IPS-15b (cell line): ENCODE measurements around the gene HOXA2.
A peak's percentile ranks its signal among the peaks of the same experiment; 100 is the strongest.

Experiments
- H3K27me3 ChIP-seq: one replicate; pipeline ENCODE4 v1.6.1; 2013; ENCODE audit warnings: low read length; ENCODE audit not compliant: control insufficient read depth, insufficient read depth
- H3K36me3 ChIP-seq: one replicate; pipeline ENCODE4 v1.6.1; 2013; ENCODE audit warnings: low read length; ENCODE audit not compliant: control insufficient read depth, insufficient read depth
- H3K4me1 ChIP-seq: one replicate; pipeline ENCODE4 v1.6.1; 2013; ENCODE audit warnings: mild to moderate bottlenecking, low read length; ENCODE audit not compliant: control insufficient read depth, insufficient read depth
- H3K4me3 ChIP-seq: one replicate; pipeline ENCODE4 v1.5.1; 2013; ENCODE audit warnings: low read depth, low read length
- H3K9ac ChIP-seq: one replicate; pipeline ENCODE4 v1.6.1; 2013; ENCODE audit warnings: low read depth, mild to moderate bottlenecking, low read length
- H3K9me3 ChIP-seq: one replicate; pipeline ENCODE4 v1.6.1; 2013; ENCODE audit warnings: mild to moderate bottlenecking, low read length; ENCODE audit not compliant: control insufficient read depth, insufficient read depth

HOXA2 gene

DNA sequence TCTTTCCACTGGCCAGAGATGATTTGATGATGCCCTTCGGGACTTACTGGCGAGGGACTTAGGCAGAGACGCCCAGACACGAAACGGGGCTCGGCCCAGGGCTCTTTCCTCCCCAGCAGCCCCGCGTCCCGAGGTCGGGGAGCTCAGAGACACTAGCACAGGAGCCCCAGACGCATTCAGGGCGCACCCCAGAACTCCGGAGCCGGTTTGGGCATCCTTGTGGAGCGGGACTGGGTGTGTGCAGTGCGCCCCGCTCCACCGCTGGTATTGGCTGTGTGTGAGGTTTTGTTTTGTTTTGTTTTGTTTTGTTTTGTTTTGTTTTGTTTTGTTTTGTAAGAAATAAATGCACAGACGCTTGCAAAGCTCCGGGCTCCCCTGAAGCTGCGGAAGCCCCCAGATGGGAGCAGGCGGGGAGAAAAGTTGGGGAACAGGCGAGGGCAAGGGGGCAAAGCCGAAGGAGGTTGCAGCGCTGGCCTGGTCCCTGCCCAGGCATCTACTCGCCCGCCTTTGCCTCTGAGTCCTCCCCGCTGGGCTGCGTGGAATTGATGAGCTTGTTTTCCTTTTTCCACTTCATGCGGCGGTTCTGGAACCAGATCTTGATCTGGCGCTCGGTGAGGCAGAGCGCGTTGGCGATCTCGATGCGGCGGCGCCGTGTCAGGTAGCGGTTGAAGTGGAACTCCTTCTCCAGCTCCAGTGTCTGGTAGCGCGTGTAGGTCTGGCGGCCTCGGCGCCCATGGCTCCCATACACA, 42.9 kb upstream of the HOXA2 start:
- Histone ChIP-seq H3K4me3 (peak overlapping the region; percentile 26), H3K27me3 (peaks cover 99% of the 10 kb centered on the region)

DNA sequence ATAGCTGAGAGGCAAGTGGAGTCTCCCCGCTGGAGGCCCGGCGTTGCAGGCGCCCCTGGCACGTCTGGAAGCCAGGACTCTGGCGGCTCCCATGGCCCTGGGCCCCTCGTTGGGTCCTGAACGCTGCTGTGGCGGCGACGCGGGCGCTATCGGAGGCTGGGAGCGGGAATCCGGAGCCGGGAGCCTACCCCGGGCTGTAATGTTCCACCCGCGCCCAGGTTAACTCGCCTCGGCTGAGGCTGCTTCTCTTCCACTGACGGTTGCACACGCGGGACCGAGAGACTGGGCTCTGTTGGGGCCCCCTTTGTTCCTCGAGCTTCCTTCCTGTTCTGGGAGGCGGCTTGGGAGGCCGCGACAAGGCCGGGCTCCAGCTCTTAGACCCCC, 42.3 kb upstream of the HOXA2 start:
- H3K4me3 ChIP-seq: peak overlapping the region; percentile 18

More for the DNA sequence above, 42.9 kb upstream of the HOXA2 start:
- Histone ChIP-seq H3K9me3 (no peaks in the 10 kb centered on the region), H3K36me3 (no peaks in the 10 kb centered on the region), H3K9ac (no peak overlapping the region), H3K4me1 (no peaks in the 10 kb centered on the region)

DNA sequence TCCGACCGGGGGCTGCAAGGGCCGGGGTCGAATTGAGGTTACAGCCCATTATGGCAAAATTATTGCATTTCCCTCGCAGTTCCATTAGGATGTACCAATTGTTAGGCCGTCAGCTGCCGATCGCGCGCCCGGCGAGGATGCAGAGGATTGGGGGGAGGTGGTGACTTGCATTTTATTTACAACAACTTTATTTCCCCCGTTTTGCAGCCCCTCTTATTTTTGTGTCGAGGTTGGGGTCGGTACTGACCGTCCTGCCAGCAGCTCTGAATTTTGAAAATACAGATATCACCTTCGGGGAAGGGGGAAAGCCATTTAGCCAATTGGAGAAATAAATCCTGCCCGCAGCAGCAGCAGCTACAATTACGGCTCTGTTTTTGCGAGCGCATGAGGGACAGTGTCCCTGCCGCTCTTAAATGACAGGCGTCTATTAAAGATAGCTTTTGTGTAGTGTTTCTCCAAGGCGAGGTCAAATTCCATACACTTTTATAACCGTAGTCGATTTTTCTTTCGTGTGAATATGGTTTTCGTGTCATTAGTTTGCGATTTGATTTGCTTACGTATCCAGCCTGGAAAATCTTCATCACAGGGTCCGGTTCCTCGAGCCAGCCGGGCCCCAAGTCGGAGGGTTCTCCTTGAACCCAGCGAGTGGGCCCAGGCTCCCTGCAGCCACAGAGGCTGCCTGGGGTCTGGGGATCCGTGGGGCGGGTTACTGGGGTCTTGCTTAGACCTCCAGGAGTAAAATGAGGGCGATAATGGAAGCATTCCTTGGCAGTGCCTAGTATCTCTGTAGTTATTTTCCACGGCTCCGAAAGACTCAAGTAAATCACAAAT, 41.7 kb upstream of the HOXA2 start:
- no peaks in the 10 kb centered on the region for H3K4me1 ChIP-seq
- H3K9me3 ChIP-seq: no peaks in the 10 kb centered on the region
- peaks cover 99% of the 10 kb centered on the region for H3K27me3 ChIP-seq
- H3K36me3 ChIP-seq: no peaks in the 10 kb centered on the region
- H3K9ac ChIP-seq: no peak overlapping the region
- peak overlapping the region; percentile 14 for H3K4me3 ChIP-seq

More for the DNA sequence above, 42.3 kb upstream of the HOXA2 start:
- H3K27me3 ChIP-seq: peaks cover 99% of the 10 kb centered on the region
- no peak overlapping the region for H3K9ac ChIP-seq
- no peaks in the 10 kb centered on the region for H3K36me3 ChIP-seq
- H3K9me3 ChIP-seq: no peaks in the 10 kb centered on the region
- no peaks in the 10 kb centered on the region for H3K4me1 ChIP-seq

DNA sequence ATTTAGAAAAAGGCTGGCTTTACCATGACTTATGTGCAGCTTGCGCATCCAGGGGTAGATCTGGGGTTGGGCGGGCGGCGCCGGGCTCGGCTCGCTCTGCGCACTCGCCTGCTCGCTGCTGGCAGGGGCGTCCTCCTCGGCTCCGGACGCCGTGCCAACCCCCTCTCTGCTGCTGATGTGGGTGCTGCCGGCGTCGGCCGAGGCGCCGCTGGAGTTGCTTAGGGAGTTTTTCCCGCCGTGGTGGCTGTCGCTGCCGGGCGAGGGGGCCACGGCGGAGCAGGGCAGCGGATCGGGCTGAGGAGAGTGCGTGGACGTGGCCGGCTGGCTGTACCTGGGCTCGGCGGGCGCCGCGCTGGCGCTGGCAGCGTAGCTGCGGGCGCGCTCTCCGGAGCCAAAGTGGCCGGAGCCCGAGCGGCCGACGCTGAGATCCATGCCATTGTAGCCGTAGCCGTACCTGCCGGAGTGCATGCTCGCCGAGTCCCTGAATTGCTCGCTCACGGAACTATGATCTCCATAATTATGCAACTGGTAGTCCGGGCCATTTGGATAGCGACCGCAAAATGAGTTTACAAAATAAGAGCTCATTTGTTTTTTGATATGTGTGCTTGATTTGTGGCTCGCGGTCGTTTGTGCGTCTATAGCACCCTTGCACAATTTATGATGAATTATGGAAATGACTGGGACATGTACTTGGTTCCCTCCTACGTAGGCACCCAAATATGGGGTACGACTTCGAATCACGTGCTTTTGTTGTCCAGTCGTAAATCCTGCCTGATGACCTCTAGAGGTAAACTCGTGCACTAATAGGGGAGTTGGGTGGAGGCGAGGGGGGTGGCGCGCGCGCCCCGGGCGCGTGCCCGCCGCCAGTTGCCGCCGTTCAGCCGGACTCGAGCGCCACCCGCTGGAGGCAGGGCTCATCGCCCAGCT, 40.8 kb upstream of the HOXA2 start, which contains the start of gene HOXA5:
TSS of gene HOXA5 (minus strand) at position 659 of the 927 bp plus-strand sequence. CDS start at position 585, 74 bp downstream.
- no peaks in the 10 kb centered on the region for H3K9me3 ChIP-seq
- H3K4me1 ChIP-seq: no peaks in the 10 kb centered on the region
- H3K9ac ChIP-seq: no peak within 1 kb of the TSS
- peaks cover 99% of the 10 kb centered on the region for H3K27me3 ChIP-seq
- no peaks in the 10 kb centered on the region for H3K36me3 ChIP-seq
- H3K4me3 ChIP-seq: peak within 1 kb of the TSS; percentile 72

DNA sequence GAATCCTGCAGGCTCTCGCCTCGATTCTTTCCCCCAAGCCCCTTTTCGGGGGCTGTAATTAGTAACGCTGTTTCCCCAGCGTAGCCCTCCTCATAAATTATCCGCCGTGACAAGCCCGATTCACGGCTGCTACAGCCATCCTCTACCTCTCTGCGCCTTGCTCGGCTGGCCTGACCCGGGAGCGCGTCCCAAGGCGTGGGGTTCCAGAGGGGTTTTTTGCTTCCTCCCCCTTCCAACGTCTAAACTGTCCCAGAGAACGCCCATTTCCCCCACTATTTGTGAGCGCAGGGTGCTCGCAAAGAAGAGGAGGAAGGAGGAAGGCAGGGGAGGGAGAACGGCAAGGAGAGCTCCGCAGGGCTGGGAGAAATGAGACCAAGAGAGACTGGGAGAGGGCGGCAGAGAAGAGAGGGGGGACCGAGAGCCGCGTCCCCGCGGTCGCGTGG, 40.1 kb upstream of the HOXA2 start:
- Histone ChIP-seq H3K4me3 (peak overlapping the region; percentile 72), H3K9ac (no peak overlapping the region), H3K9me3 (no peaks in the 10 kb centered on the region), H3K27me3 (peaks cover 100% of the 10 kb centered on the region), H3K36me3 (no peaks in the 10 kb centered on the region), H3K4me1 (no peaks in the 10 kb centered on the region)

DNA sequence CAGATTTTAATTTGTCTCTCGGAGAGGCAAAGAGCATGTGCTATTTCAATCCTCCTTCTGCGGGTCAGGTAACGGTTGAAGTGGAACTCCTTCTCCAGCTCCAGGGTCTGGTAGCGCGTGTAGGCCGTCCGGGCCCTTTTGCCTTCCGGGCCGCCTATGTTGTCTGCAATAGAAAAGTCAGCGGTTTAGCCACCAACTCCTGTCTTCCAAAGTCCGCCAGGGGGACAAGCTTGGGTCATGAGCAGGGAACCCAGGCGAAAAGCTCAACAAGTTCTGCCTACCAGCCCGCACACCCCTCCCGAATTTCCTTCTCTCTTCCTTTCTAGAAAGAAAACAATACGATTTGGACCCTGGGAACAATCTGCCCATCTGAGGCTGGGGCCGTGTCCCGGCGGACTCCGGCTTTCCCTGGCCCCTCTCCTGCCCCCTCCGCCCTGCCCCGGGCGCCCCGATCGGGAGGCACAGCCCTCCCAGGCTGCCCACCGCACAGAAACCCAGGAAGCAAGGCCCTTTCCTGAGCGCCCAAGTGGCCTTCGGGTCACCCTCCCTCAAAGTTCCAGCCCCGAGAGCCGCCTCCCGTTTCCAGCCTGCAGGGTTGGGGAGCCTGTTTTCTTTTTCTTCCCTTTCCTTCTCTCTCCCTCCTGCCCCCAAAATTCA, 39.6 kb upstream of the HOXA2 start:
- H3K9ac ChIP-seq: no peak overlapping the region
- no peaks in the 10 kb centered on the region for H3K36me3 ChIP-seq
- peaks cover 100% of the 10 kb centered on the region for H3K27me3 ChIP-seq
- H3K9me3 ChIP-seq: no peaks in the 10 kb centered on the region
- no peaks in the 10 kb centered on the region for H3K4me1 ChIP-seq
- H3K4me3 ChIP-seq: peak overlapping the region; percentile 72

DNA sequence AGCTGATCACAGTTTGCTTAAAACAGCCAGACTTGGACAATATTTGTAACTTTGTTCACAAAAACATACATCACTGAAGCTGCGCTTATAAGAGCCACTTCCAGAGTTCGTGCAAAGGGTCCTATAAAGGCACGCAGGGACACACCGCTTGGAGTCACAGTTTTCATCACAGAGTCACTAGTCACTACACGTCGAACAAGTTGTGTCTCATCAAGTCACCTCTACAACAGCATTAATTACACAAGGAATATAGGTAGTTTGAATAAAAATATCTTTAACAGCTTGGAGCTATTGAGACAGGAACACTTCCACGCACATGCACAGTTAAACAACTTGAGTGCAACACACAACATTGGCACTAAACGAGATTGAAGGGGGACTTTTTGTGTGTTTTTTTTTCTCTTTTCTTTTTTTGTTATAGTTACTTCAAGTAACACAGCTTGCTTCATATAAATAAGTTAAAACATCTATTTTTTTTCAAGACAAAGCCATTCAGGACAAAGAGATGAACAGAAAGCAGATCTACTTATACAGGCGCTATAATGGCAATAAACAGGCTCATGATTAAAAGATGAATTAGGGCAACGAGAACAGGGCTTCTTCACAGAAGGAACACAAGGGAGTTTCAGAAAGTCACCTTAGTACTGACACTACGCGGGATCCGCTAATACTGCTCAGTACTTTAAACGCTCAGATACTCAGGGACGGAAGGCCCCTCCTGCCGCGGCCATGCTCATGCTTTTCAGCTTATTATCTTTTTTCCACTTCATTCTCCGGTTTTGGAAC, 38.8 kb upstream of the HOXA2 start:
- no peak overlapping the region for H3K9ac ChIP-seq
- no peak overlapping the region for H3K4me3 ChIP-seq
- peaks cover 100% of the 10 kb centered on the region for H3K27me3 ChIP-seq

DNA sequence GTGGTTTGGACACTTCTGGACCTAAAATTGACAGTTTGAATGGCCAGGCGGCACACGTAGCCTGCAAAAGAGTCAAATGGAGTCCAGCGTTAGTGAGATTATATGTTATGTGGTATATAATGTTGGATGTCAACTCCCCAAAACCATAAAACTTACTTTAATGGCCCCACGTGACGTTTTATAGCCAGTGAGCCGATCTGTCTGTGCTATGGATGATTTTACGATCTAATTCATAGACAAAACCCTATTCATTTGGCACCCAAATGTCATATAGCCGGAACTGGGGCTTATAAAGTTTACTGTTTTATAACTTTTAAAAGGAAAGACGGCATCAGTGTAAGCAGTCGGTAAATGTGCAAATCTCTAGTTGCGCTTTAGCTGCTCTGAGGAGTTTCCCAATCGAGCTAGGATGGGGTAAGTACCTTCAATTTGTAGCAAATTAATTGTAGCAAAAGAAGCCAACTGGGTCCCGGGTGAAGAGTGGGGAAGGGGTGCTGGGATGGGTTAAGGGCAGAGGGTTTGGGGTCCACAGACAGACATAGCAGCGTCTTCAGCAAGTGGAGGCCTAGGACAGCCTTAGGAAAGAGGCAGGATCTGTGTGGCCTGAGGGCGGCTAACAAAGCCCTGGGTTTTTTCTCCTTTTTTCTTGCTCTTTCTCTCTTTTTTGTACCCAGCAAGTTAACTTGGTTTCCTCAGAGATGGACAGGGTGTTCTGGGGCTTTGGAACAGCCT, 37.8 kb upstream of the HOXA2 start:
- Histone ChIP-seq H3K36me3 (no peaks in the 10 kb centered on the region), H3K4me1 (no peaks in the 10 kb centered on the region), H3K9me3 (no peaks in the 10 kb centered on the region), H3K9ac (no peak overlapping the region), H3K27me3 (peaks cover 100% of the 10 kb centered on the region), H3K4me3 (peak overlapping the region; percentile 9)

More for the DNA sequence above, 38.8 kb upstream of the HOXA2 start:
- no peaks in the 10 kb centered on the region for H3K9me3 ChIP-seq
- no peaks in the 10 kb centered on the region for H3K4me1 ChIP-seq
- no peaks in the 10 kb centered on the region for H3K36me3 ChIP-seq

DNA sequence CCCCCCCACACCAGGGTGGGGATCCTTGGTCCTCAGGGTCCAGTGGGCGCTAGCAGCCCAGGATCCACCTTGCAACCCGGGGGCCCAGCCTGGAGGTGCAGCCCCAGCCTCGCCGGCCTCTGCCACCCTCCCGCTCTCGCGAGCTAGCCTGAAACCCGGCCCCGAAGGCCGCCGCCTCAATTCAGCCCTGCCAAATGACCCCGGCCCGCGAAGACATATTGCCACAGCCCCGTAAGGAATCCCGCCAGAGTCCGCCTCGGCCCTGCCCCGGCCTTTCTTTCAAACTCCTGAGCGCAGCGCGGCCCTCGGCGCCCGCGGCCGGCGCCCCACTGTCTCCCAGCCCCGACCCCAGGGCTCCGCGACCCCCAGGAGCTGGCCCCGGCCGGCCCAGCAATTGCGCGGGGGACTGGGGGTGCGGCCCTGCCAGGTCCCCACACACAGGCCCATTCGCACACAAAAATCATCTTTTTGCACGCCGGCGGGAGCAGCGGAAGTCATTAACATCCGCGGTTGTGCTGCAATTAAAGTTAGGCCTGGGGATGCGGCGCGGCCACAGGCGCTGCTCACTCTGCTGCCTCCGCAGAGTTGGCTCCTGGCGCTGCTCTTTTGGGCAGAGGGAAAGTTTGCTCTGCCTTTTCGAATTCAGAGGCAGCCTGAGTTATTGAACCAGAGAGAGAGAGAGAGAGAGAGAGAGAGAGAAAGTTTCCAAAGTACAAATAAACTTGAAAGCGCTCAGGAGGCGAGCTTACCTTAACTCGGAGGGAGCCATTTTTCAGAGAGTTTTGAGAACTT, 37.0 kb upstream of the HOXA2 start:
- Histone ChIP-seq H3K4me1 (no peaks in the 10 kb centered on the region), H3K9ac (no peak overlapping the region), H3K9me3 (no peaks in the 10 kb centered on the region), H3K36me3 (no peaks in the 10 kb centered on the region), H3K27me3 (peaks cover 100% of the 10 kb centered on the region), H3K4me3 (peak overlapping the region; percentile 9)
